SH-SY5Y (cell line): Measurements from ENCODE around the gene LPGAT1.

Experiments
- GATA2 ChIP-seq: IDR thresholded peaks from 2 replicates; pipeline ENCODE4 v1.6.1; 2011; ENCODE audit warnings: mild to moderate bottlenecking, low read depth, low read length
- GATA3 ChIP-seq: IDR thresholded peaks from 2 replicates; pipeline ENCODE4 v1.6.1; 2011; ENCODE audit warnings: low read depth, mild to moderate bottlenecking, low read length, moderate library complexity

GRCh38 chr1:211797994-211798393 is 32.6 kb downstream of the LPGAT1 start:
- TF ChIP-seq GATA2 (no peak), GATA3 (no peak)
